HG02571 (cell line): ENCODE results near the gene MCUR1.
"Not testable (repeated sequence)": the region's sequence is repeated elsewhere in the genome, so short reads cannot be mapped to it uniquely, and the experiment has no call there.

Source experiments
- ATAC-seq: cut with Tn5 transposase; IDR thresholded peaks from one replicate; pipeline ENCODE4 v1.9.1; 2021; ENCODE audit warnings: mild to moderate bottlenecking, moderate library complexity; ENCODE audit not compliant: unreplicated experiment

Gene MCUR1

GRCh38 chr6:13780162-13780561 lies 34.2 kb downstream of the MCUR1 start:
- ATAC-seq = not testable (repeated sequence)

GRCh38 chr6:13778028-13778427 lies 36.3 kb downstream of the MCUR1 start:
- no peak for ATAC-seq

GRCh38 chr6:13776602-13777001 lies 37.8 kb downstream of the MCUR1 start:
- no peak for ATAC-seq

- ATAC-seq = not testable (repeated sequence)
Measured at GRCh38 chr6:13775466-13775865, 38.9 kb downstream of the MCUR1 start.

GRCh38 chr6:13772358-13773030 lies 41.9 kb downstream of the MCUR1 start:
- not testable (repeated sequence) for ATAC-seq

GRCh38 chr6:13769655-13770053 lies 44.7 kb downstream of the MCUR1 start:
- ATAC-seq = no peak

- no peak for ATAC-seq
Measured at GRCh38 chr6:13769034-13769654, 45.2 kb downstream of the MCUR1 start.

- no peak for ATAC-seq
Measured at GRCh38 chr6:13767121-13767808, 47.1 kb downstream of the MCUR1 start.

- no peak for ATAC-seq
Measured at GRCh38 chr6:13766201-13766634, 48.1 kb downstream of the MCUR1 start.

- no peak for ATAC-seq
Measured at GRCh38 chr6:13765570-13765969, 48.8 kb downstream of the MCUR1 start.

- ATAC-seq = no peak
Measured at GRCh38 chr6:13764996-13765395, 49.4 kb downstream of the MCUR1 start.

- peak; percentile 52 for ATAC-seq
Measured at GRCh38 chr6:13763740-13764381, 50.5 kb downstream of the MCUR1 start.

- ATAC-seq = no peak
Measured at GRCh38 chr6:13762611-13763441, 51.5 kb downstream of the MCUR1 start.

- ATAC-seq = no peak
Measured at GRCh38 chr6:13761361-13762036, 52.9 kb downstream of the MCUR1 start.

GRCh38 chr6:13760307-13761304 lies 53.8 kb downstream of the MCUR1 start:
- no peak for ATAC-seq

GRCh38 chr6:13759025-13759424 lies 55.3 kb downstream of the MCUR1 start:
- no peak for ATAC-seq

- no peak for ATAC-seq
Measured at GRCh38 chr6:13754644-13755043, 59.7 kb downstream of the MCUR1 start.

- no peak for ATAC-seq
Measured at GRCh38 chr6:13743736-13744127, 70.6 kb downstream of the MCUR1 start.
